Hematopoietic multipotent progenitor cell treated with erythropoietin and hydrocortisone succinate and interleukin-3 and kit ligand, for 8 days (in vitro differentiated cells): ENCODE data around the gene PHF2.

ENCODE experiments used
- DNase-seq: peaks from one replicate; pipeline ENCODE4 v3.0.0-alpha.2; 2015

PHF2 gene

DNA sequence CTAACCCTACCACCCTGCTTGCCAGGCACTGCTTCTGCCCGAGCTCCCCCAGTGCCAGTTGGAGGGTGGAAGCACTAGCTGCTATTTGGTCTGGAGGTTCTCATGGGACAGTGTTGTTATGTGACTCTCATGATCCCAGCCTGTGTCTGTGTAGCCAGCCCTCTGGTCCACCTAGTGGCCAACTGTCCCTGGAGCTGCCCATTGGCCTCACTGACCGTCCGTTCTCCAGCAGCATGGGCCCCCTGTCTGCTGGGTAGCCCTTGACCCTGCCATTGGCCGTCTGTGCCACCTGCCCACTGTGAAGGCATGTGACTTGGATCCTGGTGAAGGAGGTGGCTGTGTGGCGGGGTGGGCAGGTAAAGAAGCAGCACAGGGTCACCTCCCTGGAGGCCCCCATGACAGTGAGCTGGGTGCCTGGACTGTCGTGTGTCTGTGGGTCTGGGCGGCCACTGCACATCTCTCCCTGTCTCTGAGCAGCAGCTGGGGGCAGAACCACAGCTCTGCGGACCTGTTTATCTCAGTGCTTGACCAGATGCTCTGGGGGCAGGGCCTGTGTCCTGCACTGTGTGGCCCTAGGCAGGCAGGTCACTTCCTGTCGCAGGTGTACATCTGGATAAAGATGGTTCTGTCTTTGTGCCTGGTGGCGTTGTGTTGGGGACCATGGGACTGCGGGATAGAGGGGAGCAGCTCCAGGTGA is 11.4 kb downstream of the PHF2 start:
- no peak for DNase-seq

DNA sequence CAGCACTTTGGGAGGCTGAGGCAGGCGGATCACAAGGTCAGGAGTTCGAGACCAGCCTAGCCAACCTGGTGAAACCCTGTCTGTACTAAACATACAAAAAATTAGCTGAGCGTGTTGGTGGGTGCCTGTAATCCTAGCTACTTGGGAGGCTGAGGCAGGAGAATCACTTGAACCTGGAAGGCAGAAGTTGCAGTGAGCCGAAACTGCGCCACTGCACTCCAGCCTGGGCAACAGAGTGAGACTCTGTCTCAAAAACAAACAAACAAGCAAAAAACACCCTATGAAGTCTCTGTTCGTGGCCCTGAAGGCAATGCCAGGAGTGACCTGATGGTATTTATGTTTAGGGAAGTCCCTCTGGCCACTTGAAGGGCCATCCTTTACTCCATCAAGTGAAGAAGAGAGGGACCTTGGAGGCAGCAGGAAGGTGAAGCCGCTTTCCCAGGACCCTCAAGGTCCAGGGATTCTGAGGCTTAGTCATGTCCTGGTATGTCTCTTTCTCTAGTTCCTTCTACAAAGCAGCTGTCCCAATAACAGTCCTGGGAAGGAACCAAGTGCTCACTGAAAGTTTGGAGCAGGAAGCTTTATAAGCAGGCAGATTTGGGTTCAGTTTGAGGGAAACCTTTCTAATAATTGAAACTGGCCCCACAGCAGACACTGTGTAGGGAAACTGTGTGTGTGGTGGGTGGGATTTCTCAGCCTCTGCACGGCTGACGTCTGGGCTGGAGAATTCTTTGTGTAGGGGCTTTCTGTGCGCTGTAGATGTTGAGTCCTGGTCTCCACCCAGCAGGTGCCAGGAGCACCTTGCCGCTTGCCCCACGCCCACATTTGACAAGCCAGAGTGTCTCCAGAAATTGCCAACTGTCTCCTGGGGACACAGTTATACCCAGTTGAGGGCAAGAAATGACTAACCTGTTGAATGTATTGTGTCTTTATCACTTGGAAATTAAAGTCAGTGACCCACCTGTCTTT is 12.5 kb downstream of the PHF2 start:
- DNase-seq: no peak

DNA sequence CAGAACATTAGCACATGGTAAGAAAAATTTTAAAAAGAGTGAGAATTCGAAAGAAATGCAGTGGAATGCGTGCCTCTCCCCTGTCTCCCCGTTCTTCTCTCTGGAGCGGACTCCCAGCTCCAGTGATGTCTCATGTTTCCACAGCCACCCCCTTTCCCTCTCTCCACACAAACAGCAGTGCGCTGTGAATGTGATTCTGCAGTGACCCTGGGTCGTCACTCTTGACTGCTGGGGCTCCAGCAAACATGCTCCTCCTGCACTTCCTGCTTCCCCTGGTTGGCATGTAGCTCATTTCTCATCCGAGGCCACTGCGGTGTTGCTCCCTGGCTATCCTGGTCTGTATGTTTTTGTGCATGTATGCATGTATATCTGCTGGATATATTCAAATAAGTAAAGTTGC is 13.3 kb downstream of the PHF2 start:
- no peak for DNase-seq

DNA sequence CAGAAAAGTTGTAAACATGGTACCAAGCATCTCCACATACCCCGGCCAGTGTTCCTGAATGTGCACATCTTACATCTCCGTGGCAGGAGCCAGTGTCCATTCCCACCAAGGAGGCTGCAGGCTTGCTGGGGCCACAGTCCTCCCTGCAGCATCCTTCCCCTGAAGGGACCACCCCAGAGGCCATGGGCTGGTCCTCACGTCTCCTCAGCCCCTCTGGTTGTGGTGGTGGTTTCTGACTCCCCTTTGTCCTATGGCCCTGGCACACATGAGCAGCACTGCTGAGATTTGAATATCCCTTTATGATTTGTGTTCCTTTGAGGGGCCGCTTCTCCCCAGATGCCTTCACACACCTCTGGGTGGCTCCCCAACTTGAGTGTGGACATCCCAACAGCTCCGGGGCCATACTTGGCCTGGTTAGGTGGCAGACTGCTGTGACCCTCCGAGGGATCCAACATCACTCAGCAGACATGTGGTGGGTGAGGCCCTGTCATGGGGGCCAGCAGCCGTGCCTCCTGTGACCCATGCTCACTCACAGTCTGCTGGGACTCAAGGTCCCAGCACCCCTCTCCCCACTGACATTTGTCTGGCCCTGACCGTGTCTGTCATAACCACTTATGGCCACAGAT is 14.3 kb downstream of the PHF2 start:
- DNase-seq: no peak

DNA sequence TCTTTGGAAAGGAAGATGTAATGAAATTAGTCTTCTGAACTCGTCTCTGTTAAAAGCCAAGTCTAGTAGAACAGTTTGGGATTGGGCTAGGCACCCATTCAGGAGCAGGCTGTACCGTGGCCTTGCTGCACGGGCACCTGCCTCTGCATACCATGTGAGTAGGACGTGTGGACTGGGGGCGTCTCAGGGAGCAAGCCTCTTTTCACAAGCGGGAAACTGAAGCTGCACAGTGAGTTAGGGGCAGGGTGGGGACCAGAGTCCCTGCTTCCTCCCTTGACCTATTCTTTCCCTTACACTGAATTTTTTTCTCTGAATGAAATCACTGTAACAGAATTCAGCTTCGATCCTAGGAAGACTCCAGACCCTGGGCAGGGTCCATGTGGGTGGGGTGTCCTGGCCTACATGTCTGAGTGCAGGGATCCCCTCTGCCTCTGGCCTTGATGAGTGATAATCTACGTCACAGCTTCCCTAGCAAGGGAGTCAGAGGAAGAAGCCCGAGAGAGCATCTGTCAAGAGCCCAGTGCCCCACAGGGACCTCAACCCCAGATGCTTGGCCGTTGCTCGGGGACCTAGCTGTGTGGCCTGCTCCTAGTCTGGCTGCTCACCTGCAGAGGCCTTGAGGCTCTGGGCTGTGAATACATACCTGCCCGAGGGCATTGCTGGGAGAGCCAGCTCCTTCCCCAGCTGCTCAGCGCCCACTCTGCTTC is 15.1 kb downstream of the PHF2 start:
- DNase-seq: no peak

DNA sequence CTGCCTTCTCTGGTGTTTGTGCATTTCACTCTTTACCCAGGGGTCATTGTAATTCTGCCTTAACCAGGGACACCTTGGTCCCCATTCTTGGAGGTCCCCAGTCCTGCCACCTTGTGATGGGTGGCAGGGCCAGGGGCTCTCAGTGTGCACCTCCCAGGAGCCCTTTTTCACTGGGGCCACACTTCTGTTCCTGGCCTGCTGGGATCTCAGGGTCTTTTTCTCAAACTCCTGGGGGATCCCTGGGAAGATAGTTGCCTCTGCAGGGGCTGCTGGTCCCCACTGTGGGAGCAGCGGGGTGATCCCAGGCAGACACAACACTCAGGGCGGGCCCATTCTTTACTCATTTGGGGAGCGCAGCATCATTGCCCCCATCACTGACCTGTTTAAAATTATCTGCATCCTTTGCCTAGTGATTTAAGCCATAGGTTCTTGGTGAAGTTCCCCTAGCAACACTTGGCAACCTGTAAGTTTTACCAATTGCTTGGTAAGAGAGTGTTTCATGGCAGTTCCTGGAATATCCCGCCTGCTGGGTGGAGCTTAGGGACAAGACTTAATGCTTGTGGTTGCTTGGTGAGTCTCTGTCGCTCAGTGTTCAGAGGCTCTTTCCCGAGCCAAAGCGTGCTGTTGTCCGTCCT is 15.7 kb downstream of the PHF2 start:
- peak; percentile 13 for DNase-seq

DNA sequence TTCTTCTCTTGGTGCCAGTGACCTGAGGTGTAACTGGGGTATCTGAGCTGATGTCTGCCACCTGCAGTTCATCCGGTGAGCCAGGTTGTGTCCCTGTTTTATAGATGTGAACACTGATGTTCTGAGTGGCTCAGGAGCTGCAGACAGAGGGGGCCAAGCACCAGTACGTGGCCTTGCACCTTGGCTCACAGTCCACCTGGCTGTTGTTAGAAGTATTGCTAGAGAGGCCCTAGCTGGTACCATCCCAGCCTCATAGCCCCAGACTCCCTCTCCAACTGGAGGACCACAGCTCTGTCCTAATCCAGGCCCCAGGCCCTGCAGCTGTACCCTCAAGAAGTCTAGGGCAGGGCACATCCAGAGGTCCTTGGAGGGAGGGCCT is 16.2 kb downstream of the PHF2 start:
- DNase-seq: peak; percentile 16

DNA sequence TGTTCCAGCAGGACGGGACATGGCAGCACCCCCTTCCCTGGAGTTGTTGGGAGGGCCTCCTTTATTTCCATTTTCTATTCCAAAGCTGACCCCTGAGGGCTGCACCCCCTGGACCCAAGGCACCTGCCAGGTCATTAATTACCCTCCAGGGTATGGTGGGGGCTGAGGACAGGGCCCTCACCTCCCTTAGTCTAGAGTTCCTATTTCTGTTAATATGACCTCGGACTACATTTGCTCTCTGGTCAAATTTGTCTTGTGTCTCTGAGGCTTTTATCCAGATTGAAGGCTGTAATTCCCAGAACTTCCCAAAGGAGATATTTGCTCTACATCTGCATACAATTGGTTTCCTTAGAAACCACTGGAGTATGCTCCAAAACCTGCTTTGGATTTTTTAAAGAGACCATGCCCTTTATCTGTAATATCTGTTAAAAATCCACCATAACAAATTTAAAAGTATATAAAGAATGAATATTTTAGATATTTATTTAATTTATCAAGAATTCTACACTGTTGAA is 16.8 kb downstream of the PHF2 start:
- no peak for DNase-seq

DNA sequence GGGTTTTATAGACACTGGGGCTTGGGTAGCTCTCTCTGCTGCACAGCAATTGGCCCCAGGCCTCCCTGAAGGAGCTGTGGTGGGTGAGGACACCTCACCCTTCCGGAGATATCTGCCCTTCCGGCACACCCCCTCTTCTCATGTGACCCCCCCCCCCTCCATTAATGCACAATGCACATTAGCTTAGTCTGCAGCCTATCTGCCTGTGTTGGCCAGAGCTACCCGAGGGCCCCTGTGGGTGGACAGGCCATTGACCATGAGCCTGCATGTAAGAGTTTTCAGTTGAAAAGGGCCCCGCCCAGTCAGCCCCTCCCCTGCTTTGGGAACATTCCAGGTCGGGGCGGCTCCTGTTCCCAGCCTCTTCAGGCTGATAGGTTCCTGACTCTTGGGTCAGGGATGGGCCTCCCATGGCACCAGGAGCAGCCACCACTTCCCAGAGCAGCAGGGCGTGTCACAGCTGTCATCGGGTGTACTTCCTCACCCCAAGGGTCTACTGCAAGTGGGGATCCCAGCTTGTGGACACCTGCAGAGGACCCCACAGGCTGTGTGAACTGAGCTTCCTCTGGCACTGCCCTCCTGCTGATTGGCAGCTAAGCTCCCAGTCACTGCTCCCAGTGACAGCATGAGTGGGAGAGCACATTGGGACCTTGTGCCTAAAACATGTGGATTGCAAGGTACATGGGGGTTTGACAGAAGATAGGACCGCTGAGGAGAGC is 17.8 kb downstream of the PHF2 start:
- DNase-seq: peak; percentile 34

DNA sequence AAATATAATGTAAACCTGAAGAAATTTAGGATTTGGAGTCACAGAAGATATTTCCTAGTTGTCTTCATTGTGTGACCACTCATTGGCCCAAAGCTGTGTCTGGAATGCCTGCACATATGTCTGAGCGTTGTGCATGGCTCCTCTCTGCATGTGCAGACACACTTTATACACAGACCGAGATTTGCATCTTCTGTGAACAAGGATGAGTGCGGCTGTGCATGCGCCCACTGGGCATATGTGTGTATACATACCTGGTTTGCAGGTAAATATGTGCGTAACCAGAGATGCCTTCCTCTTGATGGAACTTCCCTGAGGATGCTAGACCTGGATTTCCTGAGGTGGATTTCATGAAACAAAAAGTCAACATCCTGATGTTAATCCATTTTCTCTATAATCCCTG is 19.1 kb downstream of the PHF2 start:
- no peak for DNase-seq

DNA sequence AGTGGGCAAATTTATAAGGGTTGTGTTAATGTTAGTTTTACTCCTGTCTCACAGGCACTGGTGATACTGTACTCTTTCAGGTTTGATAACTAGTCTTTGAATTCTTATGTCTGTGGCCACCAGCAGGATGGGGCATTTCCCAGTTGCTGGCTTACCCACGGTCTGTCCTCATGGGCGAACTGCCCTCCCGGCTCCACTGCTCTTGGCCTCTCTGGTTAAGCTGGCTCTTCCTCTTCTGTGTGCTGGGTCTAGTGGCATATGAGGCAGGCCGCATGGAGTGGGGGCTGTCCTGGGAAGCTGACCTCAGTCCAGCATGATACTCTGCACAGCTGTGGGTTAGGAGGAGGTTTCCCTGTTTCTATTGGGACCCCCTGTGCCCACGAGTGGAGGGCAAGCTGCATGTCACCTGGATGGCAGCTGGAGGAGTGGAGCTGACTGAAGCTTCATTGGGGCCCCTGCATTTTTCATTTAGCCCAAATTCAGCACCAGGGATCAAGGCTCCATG is 19.5 kb downstream of the PHF2 start:
- DNase-seq: no peak

DNA sequence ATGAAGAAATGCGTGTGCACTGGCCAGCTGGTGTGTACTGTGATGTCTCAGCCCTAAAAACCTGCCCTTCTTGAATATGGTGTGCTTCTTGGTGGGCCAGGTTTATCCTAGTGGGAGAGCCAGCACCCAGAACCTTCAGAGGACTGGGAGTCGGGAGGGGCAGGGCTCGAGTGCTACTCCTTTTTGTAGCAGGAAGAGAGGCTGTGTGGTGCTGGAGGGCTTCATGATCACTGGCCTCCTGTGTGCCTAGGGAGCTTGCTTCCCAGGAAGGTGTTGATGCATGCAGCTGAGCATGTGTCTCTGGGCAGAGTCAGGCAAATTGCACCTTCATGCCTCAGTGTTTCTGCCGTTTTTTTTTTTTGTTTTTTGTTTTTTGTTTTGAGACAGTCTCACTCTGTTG is 20.0 kb downstream of the PHF2 start:
- no peak for DNase-seq

DNA sequence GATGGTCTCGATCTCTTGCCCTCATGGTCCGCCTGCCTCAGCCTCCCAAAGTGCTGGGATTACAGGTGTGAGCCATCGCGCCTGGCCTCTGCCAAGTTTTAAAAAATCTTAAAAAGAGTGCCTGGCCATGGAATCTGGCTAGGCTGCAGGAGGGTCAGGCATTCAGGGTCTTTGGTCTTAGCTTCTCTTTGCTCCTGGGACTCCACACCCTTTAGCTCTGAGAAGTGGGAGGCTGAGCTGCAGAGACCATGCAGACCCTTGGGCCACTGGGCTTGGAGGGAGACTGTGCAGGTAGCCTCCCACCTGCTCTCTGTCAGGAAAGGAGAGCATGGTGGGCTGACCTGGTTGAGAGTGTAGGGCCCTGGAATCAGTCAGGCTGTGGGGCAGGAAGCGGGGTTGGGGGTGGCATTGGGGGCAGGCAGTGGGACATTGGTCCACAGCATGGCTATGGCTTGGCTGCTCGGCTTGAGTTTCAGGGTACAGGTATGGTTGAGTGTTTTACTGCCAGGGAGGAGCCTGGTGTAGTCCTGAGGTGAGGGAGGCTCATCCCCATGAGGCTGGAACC is 20.8 kb downstream of the PHF2 start:
- DNase-seq: no peak

DNA sequence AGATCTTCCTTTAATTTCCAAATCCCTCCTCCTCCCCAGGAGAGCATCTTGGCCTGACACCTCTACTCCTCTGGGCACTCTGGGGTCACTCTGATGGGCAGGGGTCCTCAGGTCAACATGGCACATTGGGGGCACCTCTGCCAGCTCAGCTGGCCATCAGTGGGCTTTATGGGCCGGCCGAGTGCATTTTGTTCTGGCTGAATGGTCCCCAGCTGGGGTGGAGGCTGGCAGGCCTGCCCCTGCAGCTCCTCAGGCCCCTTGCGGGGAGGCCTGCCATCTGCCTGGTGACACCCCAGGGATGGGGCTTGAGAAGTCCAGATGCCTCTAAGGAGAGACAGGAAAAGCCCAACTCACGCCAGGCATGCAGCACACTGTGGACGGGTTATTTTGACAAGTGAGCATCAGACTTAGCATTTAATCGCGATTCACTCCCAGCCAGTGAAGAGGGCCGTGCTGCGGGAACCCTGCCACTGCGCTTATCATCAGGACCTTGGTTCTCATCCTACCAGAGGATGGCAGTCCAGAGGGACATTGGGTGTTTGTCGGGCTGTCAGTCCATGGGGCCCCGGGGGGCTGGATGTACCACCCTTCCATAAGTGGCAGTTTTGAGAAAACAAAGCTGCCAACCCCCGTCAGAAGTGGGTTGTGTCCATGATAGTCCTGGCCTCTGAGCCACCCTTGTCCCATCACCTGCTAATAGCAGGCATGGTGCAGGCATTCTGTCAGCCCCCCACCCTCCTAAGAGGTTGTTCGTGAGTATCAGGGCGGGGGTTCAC is 21.7 kb downstream of the PHF2 start:
- DNase-seq: no peak

DNA sequence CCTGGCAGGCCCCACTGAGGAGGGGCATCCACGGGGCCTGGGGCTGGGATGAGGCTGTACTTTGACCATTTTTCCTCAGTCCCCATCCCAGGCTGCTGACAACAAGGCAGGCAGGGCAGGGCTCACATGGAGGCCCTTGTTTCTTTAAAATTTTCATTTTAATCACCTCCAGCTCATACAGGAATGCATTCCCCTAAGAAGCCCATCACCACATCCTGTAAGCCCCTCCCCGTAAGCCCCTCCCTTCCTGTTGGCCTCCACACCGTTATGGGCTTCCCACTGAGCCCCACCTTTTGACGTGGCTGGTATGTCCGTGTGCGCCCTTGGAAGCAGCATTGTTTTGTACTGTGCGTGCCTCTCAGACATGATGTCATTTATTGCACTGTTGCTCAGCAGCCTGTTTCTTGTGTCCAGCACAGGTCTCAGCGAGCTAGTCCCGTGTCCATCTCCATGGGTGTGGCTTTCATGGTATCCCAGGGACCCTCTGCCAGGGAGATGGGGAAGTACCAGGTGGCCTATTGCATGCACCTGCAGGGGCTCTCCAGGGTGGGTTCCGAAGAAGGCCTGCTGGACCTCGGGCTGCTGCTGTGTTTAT is 22.4 kb downstream of the PHF2 start:
- no peak for DNase-seq

DNA sequence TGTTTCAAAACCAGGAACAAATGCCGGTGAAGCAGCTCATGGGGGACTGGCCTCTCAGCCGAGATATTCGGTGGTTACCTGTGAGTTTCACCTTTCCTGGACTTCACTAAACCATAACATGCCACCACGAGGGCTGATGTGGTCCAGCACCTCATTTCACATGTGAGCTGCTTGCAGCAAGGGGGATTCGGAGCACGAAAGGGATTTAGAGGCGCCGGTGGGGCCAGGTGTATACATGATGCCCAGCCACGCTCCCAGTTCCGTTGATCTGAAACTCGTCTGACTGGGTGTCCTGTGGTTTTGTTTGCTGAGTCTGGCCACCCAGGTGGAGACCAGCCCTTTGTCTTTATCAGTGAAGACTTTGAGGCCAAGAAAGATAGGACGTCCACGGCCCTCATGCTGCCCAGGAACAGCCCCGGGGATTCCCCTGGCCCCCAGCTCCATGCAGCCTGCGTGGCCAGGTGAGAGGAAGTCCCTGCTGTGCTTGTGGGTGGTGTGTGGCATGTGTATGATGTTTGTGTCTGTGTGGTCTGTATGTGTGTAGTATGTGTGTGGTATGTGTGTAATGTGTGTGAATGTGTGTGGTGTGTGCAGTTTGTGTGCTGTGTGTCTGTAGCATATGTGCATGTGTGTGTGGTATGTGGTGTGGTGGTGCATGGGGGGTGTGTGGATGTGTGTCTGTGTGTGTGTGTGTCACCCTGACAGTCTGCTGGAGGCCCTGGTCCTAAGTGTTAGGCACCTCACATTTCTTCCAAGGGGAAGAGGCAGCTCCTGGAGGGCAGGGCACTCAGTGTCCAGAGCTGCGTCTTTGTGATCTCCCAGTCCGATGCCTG is 23.4 kb downstream of the PHF2 start:
- DNase-seq: no peak

DNA sequence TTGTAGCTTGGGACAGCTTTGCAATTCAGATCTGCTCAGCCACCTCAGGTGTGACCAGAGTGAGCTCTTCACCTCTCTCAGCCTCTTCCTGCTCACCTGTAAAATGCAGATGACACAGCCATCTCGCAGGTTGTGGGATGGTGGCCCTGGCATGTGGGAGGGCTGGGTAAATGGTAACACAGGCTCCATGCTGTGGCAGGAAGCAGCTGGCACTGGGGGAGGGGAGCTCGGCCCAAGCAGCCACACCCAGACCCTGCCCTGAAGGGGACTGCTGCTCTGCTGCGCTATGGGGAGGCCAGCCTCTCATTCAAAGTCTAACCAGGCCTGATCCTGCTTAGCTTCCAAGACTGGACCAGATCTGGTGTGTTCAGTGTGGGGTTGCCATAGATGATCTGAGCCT is 24.1 kb downstream of the PHF2 start:
- peak; percentile 66 for DNase-seq

DNA sequence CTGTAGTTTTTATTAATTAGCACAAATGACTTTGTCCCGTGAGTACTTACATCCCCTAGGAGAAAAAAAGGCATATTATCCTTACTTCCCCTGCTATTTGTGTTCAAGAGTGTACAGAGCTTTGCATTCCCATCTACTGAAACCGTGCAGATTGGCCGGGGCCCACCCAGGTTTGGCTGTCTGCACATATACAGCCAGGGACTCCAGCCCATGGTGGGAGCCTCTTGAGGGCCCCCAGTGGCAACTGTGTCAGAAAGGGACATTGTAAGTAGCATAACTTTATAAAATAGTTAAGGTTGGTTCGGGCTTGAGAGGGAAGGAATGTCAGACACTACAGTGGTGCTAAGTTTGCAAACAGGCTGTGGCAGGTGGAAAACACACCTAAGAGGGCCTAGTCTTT is 24.7 kb downstream of the PHF2 start:
- no peak for DNase-seq

DNA sequence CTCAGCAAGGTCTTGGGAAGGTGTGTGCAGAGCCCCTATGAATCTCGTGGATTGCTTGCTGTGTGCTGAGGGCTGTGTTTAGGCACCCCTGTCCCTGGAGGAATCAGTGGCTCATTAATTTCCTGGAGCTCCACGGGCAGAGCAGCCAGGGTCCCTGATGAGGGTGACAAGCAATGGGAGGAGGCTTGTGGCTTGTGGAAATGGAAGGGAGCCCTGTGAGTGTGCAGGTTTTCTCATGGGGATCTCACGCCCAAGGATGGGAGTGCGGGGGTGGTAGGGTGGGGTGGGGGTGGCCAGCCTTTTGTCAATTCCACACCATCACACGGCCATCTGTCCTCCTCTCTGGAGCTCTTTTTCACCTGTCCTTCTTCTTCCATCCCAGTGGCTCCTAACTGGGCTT is 25.3 kb downstream of the PHF2 start:
- DNase-seq: no peak
